Lung microvascular endothelial cell (primary cell): ENCODE results near the gene NTF4. TPM values are rescaled to one million over a fixed set of nuclear protein-coding genes. Genes with fewer than 3 reads are reported as not detected.
A peak's percentile ranks its signal among the peaks of the same experiment; 100 is the strongest.

Source experiments
- DNase-seq, 2 donors: peaks; one replicate each; pipeline versions ENCODE4 v3.0.0 to v3.0.0-alpha.2; 2010; ENCODE audit warnings: low read depth in 2 of 2
- total RNA-seq: library from RNA; depleted of rRNA; stranded (reverse); fragments of >200 nt; gene quantifications from 2 replicates; pipeline ENCODE4 v1.2.1, GENCODE V29; 2014

The NTF4 gene, protein sequence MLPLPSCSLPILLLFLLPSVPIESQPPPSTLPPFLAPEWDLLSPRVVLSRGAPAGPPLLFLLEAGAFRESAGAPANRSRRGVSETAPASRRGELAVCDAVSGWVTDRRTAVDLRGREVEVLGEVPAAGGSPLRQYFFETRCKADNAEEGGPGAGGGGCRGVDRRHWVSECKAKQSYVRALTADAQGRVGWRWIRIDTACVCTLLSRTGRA
- total RNA-seq: not detected in 2 replicates

DNA sequence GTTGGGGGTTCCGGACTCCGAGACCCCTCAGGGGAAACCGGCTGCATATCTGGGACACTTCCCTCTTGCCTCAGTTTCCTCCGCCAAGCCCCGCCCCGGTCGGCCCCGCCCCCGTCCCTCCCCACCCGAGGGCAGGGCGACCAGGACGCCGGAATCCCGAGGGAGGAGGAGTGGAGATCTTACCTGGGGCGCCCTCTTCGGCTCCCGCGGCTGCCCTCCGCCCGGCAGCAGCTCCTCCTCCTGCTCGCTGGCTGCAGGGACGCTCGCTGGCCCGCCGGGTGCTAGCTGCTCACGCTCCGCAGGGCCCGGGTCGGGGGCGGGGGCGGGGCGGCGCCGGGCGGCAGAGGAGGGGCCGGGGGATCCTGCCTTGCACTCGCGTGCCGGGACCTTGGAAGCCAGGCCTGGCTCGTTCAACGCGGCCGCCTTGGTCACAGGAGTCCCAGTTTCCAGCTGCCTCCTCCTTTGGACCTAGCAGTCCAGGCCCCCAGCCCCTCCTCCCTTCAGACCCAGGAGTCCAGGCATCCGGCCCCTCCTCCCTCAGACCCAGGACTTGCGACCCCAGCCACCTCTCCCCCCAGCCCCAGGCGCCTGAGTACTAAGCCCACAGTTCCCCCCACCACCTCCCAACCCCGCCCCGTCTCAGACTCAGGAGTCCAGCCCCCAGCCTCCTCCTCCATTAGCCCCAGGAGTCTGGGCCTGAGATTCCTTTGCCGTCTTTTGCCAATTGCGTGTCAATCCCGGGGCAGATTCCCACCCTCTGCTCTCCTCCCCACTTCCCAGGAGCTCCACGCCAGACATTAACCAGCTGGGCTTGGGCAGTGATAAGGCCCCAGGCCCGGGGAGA, at the start of gene NTF4:
TSS of gene NTF4 (minus strand) at position 51 of the 844 bp plus-strand sequence. CDS start 2,821 bp downstream, outside the sequence.
- no peak for DNase-seq

DNA sequence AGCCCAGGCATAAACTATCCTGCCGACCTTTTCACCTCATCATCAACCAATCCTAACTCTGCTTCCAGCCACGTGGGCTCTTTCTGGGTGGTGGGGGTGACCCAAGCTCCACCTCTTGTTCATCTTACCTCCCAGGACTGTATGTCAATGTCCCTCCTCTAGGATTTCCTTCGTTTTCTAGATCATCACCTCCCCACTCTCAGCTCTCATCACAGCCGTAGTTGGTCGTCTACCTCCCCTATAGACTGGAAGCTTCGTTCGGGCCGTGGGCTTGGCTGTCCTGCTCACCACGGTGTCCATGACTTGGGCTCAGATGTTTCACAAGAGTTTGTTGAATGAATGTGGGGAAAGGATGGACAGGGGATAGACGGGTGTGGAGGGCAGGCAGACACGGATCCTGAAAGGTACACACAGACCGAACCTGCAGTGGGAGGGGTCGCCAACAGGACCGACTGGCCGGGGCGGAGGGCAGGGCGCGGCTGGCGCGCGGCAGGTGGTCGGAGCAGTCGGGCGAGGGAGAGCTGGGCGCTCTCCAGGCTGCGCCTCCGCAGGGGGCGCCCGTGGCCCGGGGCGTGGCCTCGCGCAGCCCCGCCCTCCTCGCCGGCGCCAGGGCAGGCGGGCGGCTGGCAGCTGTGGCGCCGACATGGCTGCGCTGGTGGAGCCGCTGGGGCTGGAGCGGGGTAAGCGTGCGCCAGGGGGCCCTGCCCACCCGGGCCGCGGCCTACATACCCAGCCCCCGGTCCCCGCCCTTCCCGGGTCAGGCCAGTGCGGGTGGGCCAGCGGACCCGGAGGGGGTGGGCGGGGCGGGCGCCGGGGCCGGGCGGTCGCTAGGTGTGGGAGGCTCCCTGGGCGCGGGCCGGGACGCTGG, 49.4 kb upstream of the NTF4 start, which contains the start of gene LIN7B:
TSS of gene LIN7B (plus strand) at position 609 of the 868 bp plus-strand sequence. CDS start at position 644, 35 bp downstream.
- DNase-seq: peak; percentile 67 to 82

DNA sequence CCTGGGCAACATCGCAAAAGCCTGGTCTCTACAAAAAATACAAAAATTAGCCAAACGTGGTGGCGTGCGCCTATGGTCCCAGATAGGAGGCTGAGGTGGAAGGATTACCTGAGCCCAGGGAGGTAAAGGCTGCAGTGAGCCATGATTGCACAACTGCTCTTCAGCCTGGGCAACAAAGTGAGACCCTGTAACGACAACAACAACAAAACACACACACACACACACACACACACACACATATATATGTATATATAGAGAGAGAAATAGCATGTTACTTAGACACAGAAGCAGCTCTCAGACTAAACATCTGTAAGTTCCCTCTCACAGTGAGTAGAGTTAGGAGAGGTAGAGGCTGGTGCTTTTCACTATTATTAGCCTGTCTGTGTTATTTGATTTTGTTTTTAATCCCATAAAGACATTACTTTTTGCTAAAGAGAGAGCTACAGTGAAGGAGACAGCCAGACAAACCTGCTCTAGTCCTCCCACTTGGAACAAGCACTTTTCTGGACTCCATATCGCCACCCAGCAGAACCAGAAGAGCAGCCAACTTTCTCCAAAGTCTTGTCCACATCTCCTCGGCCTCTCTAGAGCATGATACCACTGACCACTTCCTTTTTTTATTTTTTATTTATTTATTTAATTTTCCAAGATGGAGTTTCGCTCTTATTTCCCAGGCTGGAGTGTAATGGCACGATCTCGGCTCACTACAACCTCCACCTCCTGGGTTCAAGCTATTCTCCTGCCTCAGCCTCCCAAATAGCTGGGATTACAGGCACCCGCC, 46.8 kb upstream of the NTF4 start:
- no peak for DNase-seq

DNA sequence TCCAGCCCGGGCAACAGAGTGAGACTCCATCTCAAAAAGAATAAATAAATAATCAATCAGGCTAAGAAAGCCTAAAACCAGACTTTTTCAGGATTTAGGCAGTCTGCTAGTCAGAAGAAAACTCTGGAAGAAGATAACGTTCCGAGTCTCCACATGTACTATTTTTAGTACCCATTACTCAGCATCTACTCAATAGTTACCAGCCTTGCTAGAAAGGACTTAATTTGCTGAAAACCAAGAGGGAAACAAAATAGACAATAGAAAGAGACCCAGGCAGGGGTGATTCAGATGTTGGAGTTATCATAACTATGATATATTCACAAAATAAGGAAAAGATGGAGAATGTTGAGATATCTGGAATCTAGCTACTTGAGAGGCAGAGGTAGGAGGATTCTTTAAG, 45.9 kb upstream of the NTF4 start:
- no peak for DNase-seq

GRCh38 chr19:49109569-49110233, 45.1 kb upstream of the NTF4 start:
- DNase-seq: no peak

DNA sequence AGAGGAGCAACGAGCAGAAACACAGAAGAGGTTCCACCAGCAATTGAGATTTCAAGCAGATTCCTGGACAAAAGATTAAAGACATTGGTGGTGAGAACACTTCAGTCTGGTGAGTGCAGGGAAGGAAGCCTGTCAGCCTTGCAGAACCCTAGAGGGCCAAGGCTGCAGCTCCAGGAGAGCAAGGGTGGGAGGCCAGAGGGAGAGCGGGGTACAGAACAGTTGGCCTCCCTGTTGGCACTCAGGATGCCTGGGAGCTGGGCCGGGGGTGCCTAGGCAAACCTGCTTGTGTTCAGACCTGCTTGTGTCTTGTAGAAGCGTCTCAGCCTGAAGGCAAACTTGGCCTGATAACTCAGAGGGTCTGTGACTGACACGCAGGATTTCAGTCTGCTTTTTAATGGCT, 44.4 kb upstream of the NTF4 start:
- no peak for DNase-seq

DNA sequence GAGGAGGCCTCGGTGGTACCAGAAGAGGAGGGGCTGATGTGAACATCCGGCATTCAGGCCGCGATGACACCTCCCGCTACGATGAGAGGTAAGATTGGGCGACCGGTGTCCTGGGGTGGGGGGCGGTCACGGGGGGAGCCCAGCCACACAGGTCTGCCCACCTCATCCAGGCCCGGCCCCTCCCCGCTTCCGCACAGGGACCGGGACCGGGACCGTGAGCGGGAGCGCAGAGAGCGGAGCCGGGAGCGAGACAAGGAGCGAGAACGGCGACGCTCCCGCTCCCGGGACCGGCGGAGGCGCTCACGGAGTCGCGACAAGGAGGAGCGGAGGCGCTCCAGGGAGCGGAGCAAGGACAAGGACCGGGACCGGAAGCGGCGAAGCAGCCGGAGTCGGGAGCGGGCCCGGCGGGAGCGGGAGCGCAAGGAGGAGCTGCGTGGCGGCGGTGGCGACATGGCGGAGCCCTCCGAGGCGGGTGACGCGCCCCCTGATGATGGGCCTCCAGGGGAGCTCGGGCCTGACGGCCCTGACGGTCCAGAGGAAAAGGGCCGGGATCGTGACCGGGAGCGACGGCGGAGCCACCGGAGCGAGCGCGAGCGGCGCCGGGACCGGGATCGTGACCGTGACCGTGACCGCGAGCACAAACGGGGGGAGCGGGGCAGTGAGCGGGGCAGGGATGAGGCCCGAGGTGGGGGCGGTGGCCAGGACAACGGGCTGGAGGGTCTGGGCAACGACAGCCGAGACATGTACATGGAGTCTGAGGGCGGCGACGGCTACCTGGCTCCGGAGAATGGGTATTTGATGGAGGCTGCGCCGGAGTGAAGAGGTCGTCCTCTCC, 43.2 kb upstream of the NTF4 start:
- DNase-seq: no peak

DNA sequence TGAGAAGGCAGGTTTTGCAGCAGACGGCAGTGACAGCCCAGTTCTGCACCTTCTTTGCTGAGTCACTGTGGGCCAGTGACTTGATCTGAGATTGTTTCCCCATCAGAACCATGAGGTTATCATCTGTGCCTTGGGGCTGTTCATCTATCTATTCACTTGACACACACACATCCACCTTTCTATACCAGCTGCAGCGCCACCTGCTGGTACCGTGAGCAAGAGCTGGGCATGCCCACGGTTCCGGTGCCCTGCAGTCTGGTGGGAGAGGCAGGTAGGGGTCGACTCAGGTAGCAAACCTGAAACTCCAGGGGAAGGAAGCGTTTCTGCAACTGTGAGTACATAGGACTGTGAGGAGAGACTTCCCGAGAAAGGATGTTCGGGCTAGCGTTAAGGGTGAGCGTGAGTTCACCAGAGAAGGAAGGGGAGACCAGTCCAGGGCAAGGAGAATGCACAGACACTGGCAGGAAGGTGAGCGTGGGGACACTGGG, 42.1 kb upstream of the NTF4 start:
- peak; percentile 55 to 80 for DNase-seq

DNA sequence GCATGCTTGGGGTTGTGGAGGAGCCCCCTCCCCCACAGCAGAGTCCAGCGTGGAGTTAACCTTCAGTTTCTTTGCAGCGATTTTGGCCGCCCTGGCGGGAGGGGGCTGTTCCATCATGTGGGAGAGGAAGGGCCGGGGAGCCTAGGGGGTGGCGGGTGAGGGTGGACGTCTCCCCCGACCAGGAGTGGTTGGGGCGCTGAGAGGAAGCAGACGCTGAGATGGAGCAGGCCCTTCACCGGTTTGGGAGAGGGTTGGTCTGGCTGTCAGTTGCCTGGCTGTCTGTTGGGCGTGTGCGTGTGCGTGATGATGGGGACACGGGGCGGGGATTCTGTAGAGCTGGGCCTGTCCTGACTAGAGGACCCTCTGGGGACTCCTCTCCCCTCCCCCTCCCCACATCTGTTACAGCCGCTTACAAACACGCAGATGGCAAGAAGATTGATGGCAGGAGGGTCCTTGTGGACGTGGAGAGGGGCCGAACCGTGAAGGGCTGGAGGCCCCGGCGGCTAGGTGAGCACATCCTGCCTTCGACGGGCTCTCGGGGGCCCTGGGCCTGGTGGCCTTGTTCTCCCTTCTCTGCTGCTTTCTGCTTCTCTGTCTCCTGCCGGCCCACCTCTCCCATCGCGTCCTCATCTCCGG, 39.7 kb upstream of the NTF4 start:
- DNase-seq: no peak

DNA sequence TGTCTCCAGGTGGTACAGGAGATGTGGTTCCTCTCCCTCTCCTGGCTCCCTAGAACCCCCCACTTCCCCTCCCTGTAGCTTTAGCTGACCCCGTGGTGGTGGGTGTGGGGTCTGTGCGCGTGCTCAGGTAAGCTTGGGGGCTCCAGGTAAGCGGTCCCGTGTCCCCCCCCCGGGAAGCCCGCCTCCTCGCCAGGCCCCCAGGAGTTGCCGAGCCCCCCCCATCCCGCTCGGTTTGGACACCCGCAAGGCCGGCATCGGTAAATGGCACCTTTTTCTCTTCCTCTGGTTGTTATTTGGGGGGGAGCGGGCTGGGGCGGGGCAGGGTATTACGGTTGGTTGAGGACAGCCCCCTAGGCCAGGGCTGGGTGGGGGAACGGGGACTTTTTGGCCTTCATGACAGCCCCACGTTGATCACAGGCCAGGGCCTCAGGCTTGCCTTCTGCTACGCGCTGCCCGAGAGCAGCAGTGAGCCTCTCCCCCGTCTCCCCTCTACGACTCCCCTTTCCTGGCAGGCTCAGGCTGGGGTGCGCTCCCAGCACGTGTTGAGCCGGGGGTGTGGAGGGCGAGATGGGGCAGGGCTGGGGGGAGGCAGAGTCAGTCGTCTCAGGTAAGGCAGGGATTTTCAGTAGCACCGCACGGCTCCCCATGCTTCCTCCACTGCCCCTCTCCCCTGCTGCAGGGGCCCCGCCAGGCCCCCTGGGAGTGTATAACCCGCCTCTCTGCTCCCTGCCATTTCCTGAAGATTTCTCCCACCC, 38.9 kb upstream of the NTF4 start:
- no peak for DNase-seq

- DNase-seq: no peak
Observed at GRCh38 chr19:49102303-49102702, 37.7 kb upstream of the NTF4 start.

DNA sequence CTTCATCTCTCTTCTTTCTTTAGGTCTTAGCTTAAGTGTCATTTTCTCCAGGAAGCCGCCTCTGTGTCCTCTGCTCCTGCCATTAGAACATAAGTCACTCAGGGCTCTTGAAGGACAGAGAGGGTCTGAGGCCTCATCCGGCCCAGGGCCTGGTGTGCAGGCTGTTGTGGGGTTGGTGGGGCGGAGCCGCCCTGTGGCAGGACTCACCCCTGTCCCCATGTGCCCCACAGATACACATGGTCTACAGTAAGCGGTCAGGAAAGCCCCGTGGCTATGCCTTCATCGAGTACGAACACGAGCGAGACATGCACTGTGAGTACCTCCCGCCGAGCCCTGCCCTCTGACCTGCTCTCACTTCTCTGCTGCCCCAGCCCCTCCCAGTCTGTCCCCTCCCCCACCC, 36.5 kb upstream of the NTF4 start:
- no peak for DNase-seq

- DNase-seq: no peak
Observed at GRCh38 chr19:49098795-49099194, 34.2 kb upstream of the NTF4 start.

DNA sequence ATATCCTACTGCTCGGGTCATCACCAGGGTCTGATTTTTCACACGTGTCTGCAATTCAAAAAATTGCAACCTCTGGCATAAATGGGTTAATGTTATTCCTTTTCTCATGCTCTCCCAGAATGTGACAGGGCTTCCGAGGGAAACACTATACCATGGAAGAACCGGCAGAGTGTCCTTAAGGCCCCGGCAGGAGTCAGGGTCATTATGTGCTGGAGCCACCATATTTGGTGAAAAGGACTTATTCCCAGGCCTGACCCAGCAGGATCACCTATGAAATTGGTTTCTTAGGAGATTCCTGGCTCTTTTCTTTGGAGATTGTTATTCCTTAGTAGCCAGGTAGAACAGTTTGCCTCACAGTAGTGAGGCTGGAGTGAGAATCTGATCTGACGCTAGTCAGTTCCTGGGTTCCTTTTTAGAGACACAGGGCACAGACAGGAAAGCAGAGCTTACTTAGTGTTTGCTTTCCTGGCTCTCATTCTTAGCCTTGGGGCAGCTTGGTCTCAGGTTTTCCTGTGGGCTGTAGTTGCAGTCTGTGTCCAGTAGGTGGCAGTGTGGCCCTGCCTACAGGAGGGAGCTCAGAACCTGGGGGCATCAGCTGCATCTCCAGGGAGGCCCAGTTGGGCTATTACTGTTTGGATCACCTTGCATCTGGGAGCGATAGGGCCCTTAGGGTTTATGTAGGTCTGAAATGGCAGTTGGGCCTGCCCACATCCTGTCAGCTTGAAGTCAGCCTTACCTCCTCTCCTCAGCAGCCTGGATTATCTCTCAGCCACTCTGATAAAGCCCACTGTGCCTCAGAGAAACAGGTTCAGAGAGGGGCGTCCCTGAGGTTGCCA, 33.1 kb upstream of the NTF4 start:
- DNase-seq: peak; percentile 69 to 78

- DNase-seq: peak; percentile 28 to 68
Observed at GRCh38 chr19:49094505-49095482, 30.2 kb upstream of the NTF4 start.

GRCh38 chr19:49092686-49093085, 28.1 kb upstream of the NTF4 start:
- no peak for DNase-seq
